Subcutaneous adipose tissue (tissue), 4 donors: ENCODE measurements around the gene CIITA. TPM values are rescaled to one million over a fixed set of nuclear protein-coding genes. Genes with fewer than 3 reads are reported as not detected.

ENCODE experiments used
- CTCF ChIP-seq: fragments of 450-650 bp; IDR thresholded peaks from one replicate; pipeline ENCODE4 v1.5.1; 2016; ENCODE audit warnings: low read depth, mild to moderate bottlenecking, control low read depth, antibody characterized with exemption, moderate library complexity
- total RNA-seq, 4 donors: library from RNA; depleted of rRNA; stranded (reverse); fragments of >200 nt; gene quantifications; one replicate each; pipeline ENCODE4 v1.1.0, GENCODE V29; 2016

CIITA gene
- total RNA-seq, 4 donors from 2014 or later = 2.8 to 65.0 (median 13.5) TPM

- no peak for TF ChIP-seq CTCF
Measured at GRCh38 chr16:10951026-10951425, 74.0 kb downstream of the CIITA start.

GRCh38 chr16:10954903-10955302, 77.9 kb downstream of the CIITA start:
- TF ChIP-seq CTCF = no peak

GRCh38 chr16:10957771-10958482, 80.9 kb downstream of the CIITA start:
- TF ChIP-seq CTCF = no peak

- no peak for TF ChIP-seq CTCF
Measured at GRCh38 chr16:10959161-10959560, 82.2 kb downstream of the CIITA start.

- TF ChIP-seq CTCF = no peak
Measured at GRCh38 chr16:10961231-10961630, 84.2 kb downstream of the CIITA start.

GRCh38 chr16:10964039-10964890, 87.3 kb downstream of the CIITA start:
- no peak for TF ChIP-seq CTCF

GRCh38 chr16:10964891-10965326, 87.9 kb downstream of the CIITA start:
- TF ChIP-seq CTCF = no peak
